Right lobe of liver (tissue), 6 donors: ENCODE measurements around the gene SPNS3. TPM values are rescaled to one million over a fixed set of nuclear protein-coding genes. Genes with fewer than 3 reads are reported as not detected.

Experiments used
- ATAC-seq, 4 donors: fragments of 200-7000 bp; cut with Tn5 transposase; one replicate each; pipeline ENCODE4 v1.9.1; 2020; ENCODE audit warnings: mild to moderate bottlenecking in 4 of 4, moderate library complexity in 4 of 4
- DNase-seq, 3 donors: peaks; one replicate each; pipeline ENCODE4 v3.0.0-alpha.2; 2020
- H3K27ac ChIP-seq, 3 donors: fragments of 200-600 bp; one replicate each; pipeline ENCODE4 v1.8.0; 2022
- H3K27me3 ChIP-seq, 2 donors: fragments of 200-600 bp; one replicate each; pipeline ENCODE4 v1.8.0; 2022
- H3K36me3 ChIP-seq, 4 donors: fragments of 200-600 bp; sonication (generic) in 1 of 4; one replicate each; pipeline versions ENCODE4 v1.5.1 to v1.8.0; 2017 to 2022; ENCODE audit warnings: control low read depth in 1 of 4
- H3K4me1 ChIP-seq, 4 donors: fragments of 200-600 bp; sonication (generic) in 1 of 4; one replicate each; pipeline versions ENCODE4 v1.5.1 to v1.8.0; 2017 to 2022; ENCODE audit warnings: control low read depth in 1 of 4
- H3K4me3 ChIP-seq, 3 donors: fragments of 200-600 bp; one replicate each; pipeline ENCODE4 v1.8.0; 2022
- H3K9me3 ChIP-seq, 4 donors: fragments of 200-600 bp; sonication (generic) in 1 of 4; one replicate each; pipeline versions ENCODE4 v1.5.1 to v1.8.0; 2017 to 2022; ENCODE audit warnings: control low read depth in 1 of 4
- CTCF ChIP-seq, 4 donors: fragments of 200-600 bp in 3 of 4; fragments of 450-650 bp in 1 of 4; IDR thresholded peaks; one replicate each; pipeline versions ENCODE4 v1.5.1 to v1.8.0; 2016 to 2022; ENCODE audit warnings: antibody characterized with exemption in 4 of 4, mild to moderate bottlenecking in 2 of 4
- POLR2A ChIP-seq: fragments of 450-650 bp; IDR thresholded peaks from one replicate; pipeline ENCODE4 v1.6.1; 2017; ENCODE audit warnings: antibody characterized with exemption, mild to moderate bottlenecking
- WGBS: methylation state at CpG from one replicate; pipeline ENCODE4 v1.1.6; 2018; ENCODE audit warnings: low coverage, low lambda C conversion rate; ENCODE audit not compliant: insufficient coverage; ENCODE audit errors: missing lambda C conversion rate; 5-methylcytosine and 5-hydroxymethylcytosine counted together
- intact Hi-C, 2 donors: fragments of 100-400 bp; cut with DNase I; formaldehyde crosslinking; loops; one replicate each; pipeline versions ENCODE4 v1.11.2 to v1.14.1; 2022
- total RNA-seq, 6 experiments: library from RNA; depleted of rRNA in 2 of 6; stranded (reverse); fragments of >200 nt in 2 of 6; fragmentation: NEBNext Ultra II Directional in 3 of 6; extraction: Animal tissue kit (Norgen Biotek cat#: 25700) in 3 of 6; gene quantifications; one replicate each; pipeline versions ENCODE4 v1.1.0 to v1.2.4, GENCODE V29; 2016 to 2023
- donor health status: DM: no; HTN: yes; CAD: no.
- donor health status: DM: no; HTN: no; CAD: no.
- donor health status: DM: no; HTN: no; CAD: no.
- donor health status: DM: no; HTN: yes; CAD: no.
- donor health status: DM: no; HTN: yes; CAD: no.

Gene SPNS3
- total RNA-seq, 6 experiments from 2014 or later = not detected

DNA sequence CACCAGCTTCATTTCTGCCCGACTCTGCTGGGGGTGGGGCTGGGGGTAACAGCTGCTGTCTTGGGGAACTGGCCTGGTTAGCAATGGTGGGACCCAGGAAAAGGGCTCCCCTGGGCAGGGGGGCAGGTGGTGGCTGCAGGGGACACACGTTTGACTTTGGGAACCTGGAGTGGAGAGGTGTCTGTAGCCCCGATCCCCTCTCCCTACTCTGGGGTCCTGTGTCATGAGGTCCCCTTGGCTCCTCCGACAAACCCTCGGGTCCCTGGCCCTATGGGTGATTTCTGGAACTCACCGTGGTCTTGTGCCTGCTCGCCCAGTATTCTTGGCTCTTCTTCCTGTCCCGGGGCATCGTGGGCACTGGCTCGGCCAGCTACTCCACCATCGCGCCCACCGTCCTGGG lies 12.0 kb downstream of the SPNS3 start:
- H3K27ac ChIP-seq = no peak overlapping the region
- WGBS = no CpG with 5 or more reads among the region's 13 CpGs
- peaks cover 0 to 5% (median 0%) of the 10 kb centered on the region in 4 donors for H3K4me1 ChIP-seq
- ATAC-seq = no peak
- no peak overlapping the region for H3K4me3 ChIP-seq
- H3K27me3 ChIP-seq = no peaks in the 10 kb centered on the region
- no peak for DNase-seq
- H3K36me3 ChIP-seq = no peaks in the 10 kb centered on the region
- TF ChIP-seq POLR2A (no peak), CTCF (IDR thresholded peaks at IDR 0.05) (no peak)
- H3K9me3 ChIP-seq = no peaks in the 10 kb centered on the region
- intact Hi-C loops = no loop called here

DNA sequence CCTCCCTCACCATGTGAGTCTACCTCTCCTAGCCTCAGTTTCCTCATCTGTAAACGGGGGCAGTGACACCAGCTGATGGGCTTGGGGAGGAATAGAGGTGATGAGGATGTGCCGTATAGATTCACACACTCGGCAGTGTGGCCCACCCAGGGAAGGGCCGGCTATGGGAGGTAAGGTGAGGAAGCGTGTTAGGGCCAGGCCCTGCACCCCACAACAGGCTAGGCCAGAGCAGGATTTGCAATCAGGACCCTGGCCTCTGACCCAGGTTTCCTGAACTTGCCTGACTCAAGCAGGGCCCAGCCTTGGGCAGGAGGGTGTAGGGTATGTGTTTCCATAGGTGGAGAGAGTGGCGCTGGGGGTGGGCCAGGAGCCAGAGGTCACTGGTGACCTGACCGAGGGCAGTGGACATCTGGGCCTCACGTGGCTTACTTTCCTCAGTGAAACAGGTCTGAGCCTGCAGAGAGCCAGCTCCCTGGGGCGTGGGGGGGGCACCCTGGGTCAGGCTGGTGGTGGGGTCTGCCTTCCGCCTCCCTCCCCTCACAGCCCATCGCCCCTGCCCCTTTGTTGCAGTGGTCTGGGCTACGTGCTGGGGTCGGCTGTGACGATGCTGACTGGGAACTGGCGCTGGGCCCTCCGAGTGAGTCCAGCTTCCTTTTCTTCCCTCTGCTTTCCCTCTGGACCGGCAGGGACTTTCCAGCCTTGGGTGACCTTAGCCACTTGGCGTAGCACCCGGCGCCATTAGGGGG lies 12.8 kb downstream of the SPNS3 start:
- Histone ChIP-seq H3K9me3 (no peaks in the 10 kb centered on the region), H3K27me3 (no peaks in the 10 kb centered on the region), H3K4me1 (peaks cover 0 to 5% (median 0%) of the 10 kb centered on the region in 4 donors), H3K36me3 (no peaks in the 10 kb centered on the region), H3K27ac (no peak overlapping the region), H3K4me3 (no peak overlapping the region)
- WGBS = 91% methylated on average over 5 of the region's 20 CpGs
- DNase-seq = no peak
- ATAC-seq = peak in 3 of 4 donors; percentile 11 to 33 (median 21)
- TF ChIP-seq CTCF (IDR thresholded peaks at IDR 0.05) (no peak), POLR2A (no peak)
- intact Hi-C loops = no loop called here

DNA sequence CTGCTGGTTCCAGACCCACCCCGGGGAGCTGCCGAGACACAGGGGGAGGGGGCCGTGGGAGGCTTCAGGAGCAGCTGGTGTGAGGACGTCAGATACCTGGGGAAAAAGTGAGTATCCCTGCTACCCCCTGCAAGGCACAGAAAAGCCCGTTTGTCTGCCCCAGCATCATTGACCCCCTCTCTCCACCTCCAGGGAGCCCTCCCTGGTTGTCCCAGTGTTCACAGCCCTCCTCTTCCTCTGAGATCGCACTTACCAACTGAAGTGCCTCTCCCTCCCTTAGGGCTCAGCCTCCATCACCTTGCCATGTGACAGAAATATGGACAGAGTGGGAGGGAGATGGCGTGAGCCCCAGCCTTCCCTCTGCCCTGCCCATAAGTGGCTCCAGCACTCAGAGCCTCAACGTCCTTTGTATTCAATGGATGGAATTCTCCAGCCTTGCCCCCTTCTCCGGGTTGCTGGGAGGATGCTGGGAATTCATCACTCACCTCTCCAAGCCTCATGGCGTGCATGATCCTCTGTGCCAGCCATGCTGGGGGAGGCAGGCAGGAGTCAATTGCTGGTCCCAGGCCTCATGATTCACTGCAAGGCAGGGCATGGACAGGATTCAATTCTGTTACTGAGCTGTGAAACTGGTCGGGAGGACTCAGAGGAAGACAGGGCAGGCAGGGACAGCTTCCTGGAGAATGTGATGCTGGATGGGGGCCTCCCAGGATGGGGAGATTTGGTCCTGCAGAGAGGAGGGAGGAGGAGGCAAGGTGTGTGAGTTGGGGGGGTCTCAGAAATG lies 14.6 kb downstream of the SPNS3 start:
- H3K27me3 ChIP-seq = no peaks in the 10 kb centered on the region
- 21% methylated on average over 2 of the region's 11 CpGs for WGBS
- no peak overlapping the region for H3K27ac ChIP-seq
- peaks cover 0 to 5% (median 0%) of the 10 kb centered on the region in 4 donors for H3K4me1 ChIP-seq
- ATAC-seq (no peak), DNase-seq (no peak)
- H3K4me3 ChIP-seq = no peak overlapping the region
- intact Hi-C loops = no loop called here
- H3K36me3 ChIP-seq = no peaks in the 10 kb centered on the region
- no peaks in the 10 kb centered on the region for H3K9me3 ChIP-seq
- no peak for TF ChIP-seq POLR2A
- no peak for TF ChIP-seq CTCF (IDR thresholded peaks at IDR 0.05)

DNA sequence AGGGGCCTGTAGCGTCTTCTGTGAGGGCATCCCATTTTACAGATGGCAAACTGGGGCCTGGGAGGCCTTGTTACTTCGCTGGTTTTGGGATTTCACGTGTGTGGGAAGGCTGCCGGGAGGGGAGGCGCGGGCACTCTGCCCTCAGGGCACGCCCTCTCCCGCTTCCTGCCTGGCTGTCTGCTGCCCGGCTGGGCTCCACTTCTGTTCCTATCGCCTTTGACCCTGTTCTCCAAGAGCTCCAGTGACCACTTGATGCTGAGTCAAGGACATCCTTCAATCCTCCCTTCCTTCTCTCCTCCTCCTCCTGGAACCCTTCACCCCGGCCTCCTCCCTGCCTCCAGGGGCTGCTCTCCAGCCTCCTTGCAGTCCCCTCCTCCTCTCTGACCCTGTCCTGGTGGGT lies 16.0 kb downstream of the SPNS3 start:
- WGBS = 64% methylated on average over 5 of the region's 11 CpGs
- Histone ChIP-seq H3K27ac (no peak overlapping the region), H3K36me3 (no peaks in the 10 kb centered on the region), H3K9me3 (no peaks in the 10 kb centered on the region), H3K4me1 (peaks cover 0 to 11% (median 2%) of the 10 kb centered on the region in 4 donors), H3K27me3 (no peaks in the 10 kb centered on the region), H3K4me3 (no peak overlapping the region)
- DNase-seq (no peak), ATAC-seq (no peak)
- intact Hi-C loops = no loop called here
- TF ChIP-seq CTCF (IDR thresholded peaks at IDR 0.05) = no peak
